Measurements from ENCODE around the gene ESRP2. TPM values are rescaled to one million over a fixed set of nuclear protein-coding genes. Genes with fewer than 3 reads are reported as not detected.

ESRP2 gene
- 10.1 TPM for total RNA-seq
- polyA plus RNA-seq = 10.7 TPM
- long read RNA-seq, donor 1, partial matches to known transcripts = 0 of 3 reads
- long read RNA-seq, donor 1, other reads (novel, unspliced or antisense) = 0 of 3 reads
- long read RNA-seq, donor 2 = 0 reads
- long read RNA-seq, donor 3, partial matches to known transcripts = 0 of 5 reads
- long read RNA-seq, donor 3, other reads (novel, unspliced or antisense) = 0 of 5 reads
- long read RNA-seq, donor 4, partial matches to known transcripts = 0 of 1 reads
- long read RNA-seq, donor 4, other reads (novel, unspliced or antisense) = 0 of 1 reads
- long read RNA-seq, donor 5, partial matches to known transcripts = 0 of 5 reads
- long read RNA-seq, donor 5, other reads (novel, unspliced or antisense) = 0 of 5 reads
- long read RNA-seq, donor 6 = 0 reads
- long read RNA-seq, donor 7 = 0 reads
- long read RNA-seq, donor 8, partial matches to known transcripts = 0 of 1 reads
- long read RNA-seq, donor 8, other reads (novel, unspliced or antisense) = 0 of 1 reads
- long read RNA-seq, donor 9, partial matches to known transcripts = 0 of 1 reads
- long read RNA-seq, donor 9, other reads (novel, unspliced or antisense) = 0 of 1 reads
- long read RNA-seq, donor 10, partial matches to known transcripts = 0 of 1 reads
- long read RNA-seq, donor 10, other reads (novel, unspliced or antisense) = 0 of 1 reads

DNA sequence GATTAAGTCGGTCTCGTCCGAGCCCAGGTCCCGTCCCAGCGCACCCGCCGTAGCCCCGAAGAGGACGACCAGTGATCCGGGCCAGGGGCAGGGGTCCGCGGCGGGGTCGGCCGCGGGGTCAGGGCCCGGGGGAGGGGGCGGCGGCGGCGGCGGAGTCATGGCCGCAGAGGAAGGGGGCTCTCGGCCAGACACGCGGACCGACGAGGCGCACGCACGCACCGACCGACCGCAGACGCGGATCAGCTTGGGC is at the start of gene ESRP2:
Gene ESRP2, minus strand, starts transcription at position 241 of the 250 bp plus-strand sequence. Its CDS starts 82 bp downstream, at position 159.
- Histone ChIP-seq H3K4me3 (ENCODE audit: low read length in 2 of 2) (peak within 1 kb of the TSS; percentile 59 to 65), H3K4me1 (ENCODE audit: control insufficient read depth in 2 of 2, insufficient read depth in 2 of 2, low read length in 2 of 2) (peaks cover 46 to 91% of the 10 kb centered on the region in 2 donors), H3K36me3 (ENCODE audit: control insufficient read depth in 2 of 2, insufficient read depth in 2 of 2, low read length in 1 of 2) (peaks cover 18 to 28% of the 10 kb centered on the region in 2 donors), H3K27ac (ENCODE audit: low read depth in 1 of 2, low read length in 1 of 2) (peak within 1 kb of the TSS; percentile 73 to 82), H3K9me3 (ENCODE audit: control insufficient read depth in 2 of 2, insufficient read depth in 1 of 2, low read length in 1 of 2) (peaks cover 0 to 9% of the 10 kb centered on the region in 2 donors), H3K27me3 (ENCODE audit: control insufficient read depth in 2 of 2, insufficient read depth in 1 of 2, low read length in 1 of 2) (peaks cover 0 to 34% of the 10 kb centered on the region in 2 donors)
- DNase-seq (ENCODE audit: low read depth in 6 of 9, low spot score in 9 of 9) = no peak
- WGBS = 15% methylated on average over 36 of the region's 36 CpGs

DNA sequence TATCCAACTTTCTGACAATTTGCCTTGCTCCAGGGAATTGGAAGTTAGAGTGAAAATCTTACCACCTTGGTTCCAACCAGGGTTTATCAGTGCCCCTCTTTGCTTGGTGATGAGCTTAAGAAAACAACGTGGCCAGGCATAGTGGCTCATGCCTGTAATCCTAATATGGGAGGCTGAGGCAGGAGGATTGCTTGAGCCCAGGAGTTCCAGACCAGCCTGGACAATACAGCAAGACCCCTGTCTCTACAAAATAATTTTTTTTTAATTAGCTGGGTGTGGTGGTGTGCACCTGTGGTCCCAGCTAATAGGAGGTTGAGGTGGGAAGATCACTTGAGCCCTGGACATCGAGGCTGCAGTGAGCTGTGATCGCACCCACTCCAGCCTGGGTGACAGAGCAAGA is 49.8 kb upstream of the ESRP2 start:
- Histone ChIP-seq H3K9me3 (ENCODE audit: control insufficient read depth in 2 of 2, insufficient read depth in 1 of 2, low read length in 1 of 2) (peaks cover 0 to 3% of the 10 kb centered on the region in 2 donors), H3K4me1 (ENCODE audit: control insufficient read depth in 2 of 2, insufficient read depth in 2 of 2, low read length in 2 of 2) (peaks cover 85 to 100% of the 10 kb centered on the region in 2 donors), H3K27me3 (ENCODE audit: control insufficient read depth in 2 of 2, insufficient read depth in 1 of 2, low read length in 1 of 2) (no peaks in the 10 kb centered on the region), H3K36me3 (ENCODE audit: control insufficient read depth in 2 of 2, insufficient read depth in 2 of 2, low read length in 1 of 2) (peaks cover 36 to 65% of the 10 kb centered on the region in 2 donors), H3K27ac (ENCODE audit: low read depth in 1 of 2, low read length in 1 of 2) (peak overlapping the region; percentile 86 to 91), H3K4me3 (ENCODE audit: low read length in 2 of 2) (peak overlapping the region; percentile 33 to 34)
- 78% methylated on average over 3 of the region's 3 CpGs for WGBS
- no peak for DNase-seq (ENCODE audit: low read depth in 6 of 9, low spot score in 9 of 9)

DNA sequence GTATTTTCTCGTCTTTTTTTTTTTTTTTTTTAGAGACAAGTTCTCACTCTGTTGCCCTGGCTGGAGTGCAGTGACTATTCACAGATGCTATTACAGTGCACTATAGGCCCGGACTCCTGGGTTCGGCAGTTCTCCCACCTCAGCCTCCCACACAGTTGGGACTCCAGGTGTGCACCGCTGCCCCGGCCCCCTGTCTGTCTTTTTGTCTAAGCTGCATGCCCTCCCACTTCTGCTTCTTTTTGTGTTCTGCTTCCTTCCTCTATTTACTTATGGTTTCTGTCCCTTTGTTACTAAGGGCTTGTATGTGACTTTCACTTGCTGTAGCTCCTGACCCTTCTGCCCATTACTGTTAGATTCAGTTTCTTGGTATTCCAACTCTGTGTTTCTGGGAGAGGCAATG is 48.9 kb upstream of the ESRP2 start:
- H3K27me3 ChIP-seq (ENCODE audit: control insufficient read depth in 2 of 2, insufficient read depth in 1 of 2, low read length in 1 of 2) = no peaks in the 10 kb centered on the region
- no peaks in the 10 kb centered on the region for H3K9me3 ChIP-seq (ENCODE audit: control insufficient read depth in 2 of 2, insufficient read depth in 1 of 2, low read length in 1 of 2)
- peaks cover 88 to 100% of the 10 kb centered on the region in 2 donors for H3K4me1 ChIP-seq (ENCODE audit: control insufficient read depth in 2 of 2, insufficient read depth in 2 of 2, low read length in 2 of 2)
- peak in 2 of 9 donors; percentile 56 to 79 for DNase-seq (ENCODE audit: low read depth in 6 of 9, low spot score in 9 of 9)
- 8% methylated on average over 5 of the region's 5 CpGs for WGBS
- peaks cover 34 to 64% of the 10 kb centered on the region in 2 donors for H3K36me3 ChIP-seq (ENCODE audit: control insufficient read depth in 2 of 2, insufficient read depth in 2 of 2, low read length in 1 of 2)
- H3K27ac ChIP-seq (ENCODE audit: low read depth in 1 of 2, low read length in 1 of 2) = peak overlapping the region; percentile 86 to 91
- peak overlapping the region; percentile 20 to 33 for H3K4me3 ChIP-seq (ENCODE audit: low read length in 2 of 2)

DNA sequence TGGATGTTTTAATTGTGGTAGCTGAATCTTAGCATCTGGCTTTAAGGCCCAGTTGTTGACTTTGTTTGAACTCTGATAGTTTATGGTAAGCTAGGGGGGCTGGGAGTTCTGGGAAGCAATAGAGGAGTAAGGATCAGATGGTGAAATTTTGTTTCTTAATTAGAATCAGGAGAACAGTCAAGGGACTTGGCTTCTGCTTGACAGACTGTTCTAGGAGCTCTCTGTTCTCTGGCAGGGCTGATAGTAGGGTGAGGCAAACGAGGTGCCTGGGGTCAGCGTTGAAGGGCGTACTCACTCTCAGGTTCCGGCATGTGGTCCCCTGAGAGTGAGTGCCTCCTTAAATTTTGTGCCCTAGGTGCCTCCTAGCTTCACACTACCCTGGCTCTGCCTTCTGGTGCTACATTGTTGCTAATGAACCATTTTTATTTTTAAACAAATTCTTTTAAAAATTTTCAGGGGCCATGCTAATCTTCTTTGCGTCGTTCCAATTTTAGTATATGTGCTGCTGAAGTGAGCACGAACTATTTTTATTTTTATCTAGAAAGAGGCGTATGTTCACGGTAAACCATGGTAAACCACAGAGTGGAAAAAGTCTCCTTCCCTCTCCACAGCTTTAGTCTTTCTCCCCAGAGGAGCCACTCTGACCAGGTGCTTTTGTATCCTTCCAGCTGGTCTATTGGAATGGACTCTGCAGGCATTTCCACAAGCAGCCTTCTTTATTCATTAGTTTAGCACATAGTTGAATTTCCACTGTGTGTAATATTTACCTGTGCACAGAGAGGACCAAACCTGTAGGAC is 48.1 kb upstream of the ESRP2 start:
- WGBS = 33% methylated on average over 9 of the region's 9 CpGs
- H3K4me3 ChIP-seq (ENCODE audit: low read length in 2 of 2) = peak overlapping the region; percentile 15 to 20
- no peaks in the 10 kb centered on the region for H3K9me3 ChIP-seq (ENCODE audit: control insufficient read depth in 2 of 2, insufficient read depth in 1 of 2, low read length in 1 of 2)
- peaks cover 88 to 100% of the 10 kb centered on the region in 2 donors for H3K4me1 ChIP-seq (ENCODE audit: control insufficient read depth in 2 of 2, insufficient read depth in 2 of 2, low read length in 2 of 2)
- peak overlapping the region; percentile 86 to 91 for H3K27ac ChIP-seq (ENCODE audit: low read depth in 1 of 2, low read length in 1 of 2)
- H3K27me3 ChIP-seq (ENCODE audit: control insufficient read depth in 2 of 2, insufficient read depth in 1 of 2, low read length in 1 of 2) = no peaks in the 10 kb centered on the region
- peaks cover 39 to 64% of the 10 kb centered on the region in 2 donors for H3K36me3 ChIP-seq (ENCODE audit: control insufficient read depth in 2 of 2, insufficient read depth in 2 of 2, low read length in 1 of 2)
- peak in 1 of 9 donors; percentile 54 for DNase-seq (ENCODE audit: low read depth in 6 of 9, low spot score in 9 of 9)

DNA sequence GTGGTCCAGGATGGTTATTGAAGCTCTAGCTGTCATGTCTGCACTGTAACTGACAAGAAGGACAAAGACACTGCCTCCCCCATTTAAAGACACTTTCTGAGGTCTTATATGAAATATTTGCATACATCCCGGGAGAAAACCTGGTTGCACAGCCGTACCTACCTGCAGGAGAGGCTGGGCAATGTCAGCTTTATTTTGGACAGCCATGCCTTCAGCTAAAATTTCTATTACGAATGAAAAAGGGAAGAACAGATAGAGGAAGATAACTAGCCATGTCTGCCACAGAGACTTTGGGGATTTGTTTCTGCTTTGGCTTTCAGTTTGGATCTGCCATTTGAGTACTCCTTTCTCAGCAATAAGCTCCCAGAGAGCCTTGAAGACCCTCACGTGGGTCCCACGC is 47.4 kb upstream of the ESRP2 start:
- Histone ChIP-seq H3K9me3 (ENCODE audit: control insufficient read depth in 2 of 2, insufficient read depth in 1 of 2, low read length in 1 of 2) (no peaks in the 10 kb centered on the region), H3K36me3 (ENCODE audit: control insufficient read depth in 2 of 2, insufficient read depth in 2 of 2, low read length in 1 of 2) (peaks cover 36 to 62% of the 10 kb centered on the region in 2 donors), H3K27me3 (ENCODE audit: control insufficient read depth in 2 of 2, insufficient read depth in 1 of 2, low read length in 1 of 2) (no peaks in the 10 kb centered on the region), H3K4me3 (ENCODE audit: low read length in 2 of 2) (no peak overlapping the region), H3K4me1 (ENCODE audit: control insufficient read depth in 2 of 2, insufficient read depth in 2 of 2, low read length in 2 of 2) (peaks cover 84 to 95% of the 10 kb centered on the region in 2 donors), H3K27ac (ENCODE audit: low read depth in 1 of 2, low read length in 1 of 2) (peak overlapping the region; percentile 81 to 86)
- 69% methylated on average over 5 of the region's 5 CpGs for WGBS
- no peak for DNase-seq (ENCODE audit: low read depth in 6 of 9, low spot score in 9 of 9)

DNA sequence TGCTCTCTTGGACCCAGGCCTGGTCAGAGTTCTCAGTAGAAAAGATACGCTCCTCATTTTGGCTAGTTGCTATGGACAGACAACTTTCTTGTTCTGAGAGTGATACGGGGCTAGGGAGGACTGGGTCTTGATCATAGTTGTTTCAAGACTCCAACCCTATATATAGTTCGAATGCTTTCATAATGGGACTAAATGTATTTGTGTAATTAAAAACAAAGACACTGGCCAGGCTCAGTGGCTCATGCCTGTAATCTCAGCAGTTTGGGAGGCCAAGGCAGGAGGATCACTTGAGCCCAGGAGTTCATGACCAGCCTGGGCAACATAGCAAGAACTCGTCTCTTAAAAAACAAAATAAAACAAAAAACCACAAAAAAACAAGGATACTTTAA is 46.1 kb upstream of the ESRP2 start:
- Histone ChIP-seq H3K4me1 (ENCODE audit: control insufficient read depth in 2 of 2, insufficient read depth in 2 of 2, low read length in 2 of 2) (peaks cover 75 to 94% of the 10 kb centered on the region in 2 donors), H3K36me3 (ENCODE audit: control insufficient read depth in 2 of 2, insufficient read depth in 2 of 2, low read length in 1 of 2) (peaks cover 25 to 60% of the 10 kb centered on the region in 2 donors), H3K27me3 (ENCODE audit: control insufficient read depth in 2 of 2, insufficient read depth in 1 of 2, low read length in 1 of 2) (no peaks in the 10 kb centered on the region), H3K9me3 (ENCODE audit: control insufficient read depth in 2 of 2, insufficient read depth in 1 of 2, low read length in 1 of 2) (no peaks in the 10 kb centered on the region), H3K4me3 (ENCODE audit: low read length in 2 of 2) (no peak overlapping the region), H3K27ac (ENCODE audit: low read depth in 1 of 2, low read length in 1 of 2) (peak overlapping the region; percentile 86 to 88)
- 94% methylated on average over 4 of the region's 4 CpGs for WGBS
- no peak for DNase-seq (ENCODE audit: low read depth in 6 of 9, low spot score in 9 of 9)

DNA sequence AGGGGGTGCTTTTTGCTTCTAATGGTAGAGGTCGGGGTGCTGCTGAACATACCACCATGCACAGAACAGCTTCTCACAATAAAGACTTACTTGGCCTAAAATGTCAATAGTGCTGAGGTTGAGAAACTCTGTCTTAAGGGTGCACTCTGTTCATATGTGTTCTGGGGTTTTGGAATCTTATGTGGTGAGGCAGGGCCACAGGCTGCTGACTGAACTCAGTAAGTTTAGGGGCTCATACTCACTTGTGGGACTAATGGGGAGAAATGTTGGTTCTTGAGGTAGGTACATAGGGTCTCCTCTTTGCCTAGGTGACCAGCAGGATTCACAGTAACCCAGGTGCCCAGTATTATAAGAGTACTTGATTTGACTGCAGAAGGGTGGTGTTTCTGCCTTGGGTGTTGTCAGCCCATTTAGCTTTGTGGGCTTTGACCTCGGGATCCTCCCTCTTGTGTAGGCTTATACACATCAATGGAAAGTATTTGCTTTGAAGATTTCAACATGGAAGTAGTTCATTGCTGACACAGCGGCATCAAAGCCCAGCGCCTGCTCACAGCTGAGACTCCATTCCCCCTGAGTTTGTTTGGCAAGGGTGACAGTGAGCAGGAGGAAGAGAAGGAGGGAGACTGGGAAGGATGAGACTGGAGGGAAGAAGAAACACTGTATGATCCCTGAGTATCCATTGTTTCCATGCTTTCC is 45.6 kb upstream of the ESRP2 start:
- Histone ChIP-seq H3K9me3 (ENCODE audit: control insufficient read depth in 2 of 2, insufficient read depth in 1 of 2, low read length in 1 of 2) (no peaks in the 10 kb centered on the region), H3K27me3 (ENCODE audit: control insufficient read depth in 2 of 2, insufficient read depth in 1 of 2, low read length in 1 of 2) (no peaks in the 10 kb centered on the region), H3K27ac (ENCODE audit: low read depth in 1 of 2, low read length in 1 of 2) (peak overlapping the region; percentile 86 to 88), H3K36me3 (ENCODE audit: control insufficient read depth in 2 of 2, insufficient read depth in 2 of 2, low read length in 1 of 2) (peaks cover 29 to 61% of the 10 kb centered on the region in 2 donors), H3K4me3 (ENCODE audit: low read length in 2 of 2) (peak overlapping the region in 1 of 2 donors; percentile 17), H3K4me1 (ENCODE audit: control insufficient read depth in 2 of 2, insufficient read depth in 2 of 2, low read length in 2 of 2) (peaks cover 73 to 94% of the 10 kb centered on the region in 2 donors)
- WGBS = 28% methylated on average over 4 of the region's 4 CpGs
- DNase-seq (ENCODE audit: low read depth in 6 of 9, low spot score in 9 of 9) = peak in 2 of 9 donors; percentile 68 to 85

DNA sequence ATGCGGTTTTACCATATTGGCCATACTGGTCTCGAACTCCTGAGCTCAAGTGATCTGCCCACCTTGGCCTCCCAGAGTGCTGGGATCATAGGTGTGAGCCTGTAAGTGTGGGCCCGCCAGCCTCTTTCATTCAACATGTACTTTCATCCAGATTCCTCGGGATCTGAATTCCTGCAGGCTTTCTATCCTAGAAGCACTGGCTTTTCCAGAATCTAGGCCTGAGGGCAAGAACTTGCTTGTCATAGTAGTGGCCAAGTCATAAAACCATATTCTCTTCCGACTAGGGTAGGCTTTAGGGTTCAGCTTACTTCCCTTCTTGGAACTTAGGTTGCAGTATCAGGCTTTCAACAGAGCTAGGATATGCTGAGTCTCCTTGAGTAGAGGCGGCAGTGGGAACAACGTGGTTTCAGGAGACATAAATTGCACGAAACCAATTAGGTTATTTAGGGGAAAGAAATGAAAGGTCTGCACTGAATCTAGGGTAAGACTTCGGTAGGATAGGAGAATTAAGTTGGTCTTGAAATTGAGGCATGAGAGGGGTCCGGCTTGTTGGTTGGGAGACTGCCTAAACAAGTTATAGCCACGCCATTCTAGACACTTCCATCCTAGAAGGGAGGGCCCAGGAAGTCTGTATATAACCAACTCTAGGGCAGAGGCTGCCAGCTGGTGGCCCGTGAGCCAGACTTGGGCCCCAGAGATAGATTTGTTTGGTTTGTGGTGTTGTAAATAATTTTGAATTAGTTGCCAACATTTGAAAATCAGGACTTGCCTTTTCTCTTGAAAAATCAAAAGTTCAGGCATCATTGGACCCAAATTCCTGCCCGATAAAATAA is 44.0 kb upstream of the ESRP2 start:
- Histone ChIP-seq H3K4me1 (ENCODE audit: control insufficient read depth in 2 of 2, insufficient read depth in 2 of 2, low read length in 2 of 2) (peaks cover 68 to 94% of the 10 kb centered on the region in 2 donors), H3K4me3 (ENCODE audit: low read length in 2 of 2) (no peak overlapping the region), H3K27me3 (ENCODE audit: control insufficient read depth in 2 of 2, insufficient read depth in 1 of 2, low read length in 1 of 2) (no peaks in the 10 kb centered on the region), H3K36me3 (ENCODE audit: control insufficient read depth in 2 of 2, insufficient read depth in 2 of 2, low read length in 1 of 2) (peaks cover 32 to 65% of the 10 kb centered on the region in 2 donors), H3K9me3 (ENCODE audit: control insufficient read depth in 2 of 2, insufficient read depth in 1 of 2, low read length in 1 of 2) (no peaks in the 10 kb centered on the region), H3K27ac (ENCODE audit: low read depth in 1 of 2, low read length in 1 of 2) (peak overlapping the region; percentile 65 to 86)
- DNase-seq (ENCODE audit: low read depth in 6 of 9, low spot score in 9 of 9) = peak in 1 of 9 donors; percentile 54
- WGBS = 92% methylated on average over 13 of the region's 13 CpGs
